H9 (cell line): ENCODE measurements around the gene CTIF. TPM values are rescaled to one million over a fixed set of nuclear protein-coding genes. Genes with fewer than 3 reads are reported as not detected.
"Not testable (repeated sequence)": the region's sequence is repeated elsewhere in the genome, so short reads cannot be mapped to it uniquely, and the experiment has no call there.

ENCODE experiments used
- DNase-seq: peaks from one replicate; pipeline ENCODE4 v3.0.0-alpha.2; 2017
- H2AFZ ChIP-seq: one replicate; pipeline ENCODE4 v1.6.1; 2013; ENCODE audit warnings: mild to moderate bottlenecking, low read length, control low read depth, moderate library complexity
- H2AK5ac ChIP-seq: 2 replicates; pipeline ENCODE4 v1.6.1; 2013; ENCODE audit warnings: low read length, control low read depth, mixed read lengths; ENCODE audit not compliant: insufficient read length
- H2BK120ac ChIP-seq: one replicate; pipeline ENCODE4 v1.6.1; 2013; ENCODE audit warnings: low read depth, mild to moderate bottlenecking, low read length, control low read depth, inconsistent platforms; ENCODE audit not compliant: poor library complexity, severe bottlenecking
- H2BK12ac ChIP-seq: 2 replicates; pipeline ENCODE4 v1.6.1; 2013; ENCODE audit warnings: low read length, control low read depth, mixed read lengths, low read depth; ENCODE audit not compliant: insufficient read length
- H2BK15ac ChIP-seq: 2 replicates; pipeline ENCODE4 v1.6.1; 2013; ENCODE audit warnings: low read depth, low read length, control low read depth
- H2BK20ac ChIP-seq: one replicate; pipeline ENCODE4 v1.6.1; 2013; ENCODE audit warnings: low read depth, mild to moderate bottlenecking, low read length, control low read depth, inconsistent platforms; ENCODE audit not compliant: poor library complexity, severe bottlenecking
- H2BK5ac ChIP-seq: 2 replicates; pipeline ENCODE4 v1.6.1; 2013; ENCODE audit warnings: low read length, control low read depth, mixed read lengths; ENCODE audit not compliant: insufficient read length
- H3K14ac ChIP-seq: 2 replicates; pipeline ENCODE4 v1.6.1; 2013; ENCODE audit warnings: low read length, control low read depth; ENCODE audit not compliant: insufficient read depth
- H3K18ac ChIP-seq: 2 replicates; pipeline ENCODE4 v1.6.1; 2013; ENCODE audit warnings: low read depth, mild to moderate bottlenecking, mixed read lengths, low read length, control low read depth; ENCODE audit not compliant: insufficient read length
- H3K23ac ChIP-seq: 2 replicates; pipeline ENCODE4 v1.6.1; 2013; ENCODE audit warnings: low read length, control low read depth, mixed read lengths, low read depth; ENCODE audit not compliant: insufficient read length
- H3K23me2 ChIP-seq: 2 replicates; pipeline ENCODE4 v1.6.1; 2013; ENCODE audit warnings: low read depth, mild to moderate bottlenecking, mixed read lengths, low read length, control low read depth; ENCODE audit not compliant: insufficient read length, poor library complexity, severe bottlenecking
- H3K27ac ChIP-seq: 2 replicates; pipeline ENCODE4 v1.5.1; 2013; ENCODE audit warnings: low read length, control low read depth, mixed read lengths, low read depth; ENCODE audit not compliant: insufficient read length
- H3K27me3 ChIP-seq: 2 replicates; pipeline ENCODE4 v1.6.1; 2013; ENCODE audit warnings: low read length, control low read depth, inconsistent platforms; ENCODE audit not compliant: insufficient read depth
- H3K4ac ChIP-seq: 2 replicates; pipeline ENCODE4 v1.6.1; 2013; ENCODE audit warnings: low read depth, mild to moderate bottlenecking, control low read depth, inconsistent platforms, low read length, moderate library complexity
- H3K4me1 ChIP-seq: 2 replicates; pipeline ENCODE4 v1.6.1; 2013; ENCODE audit warnings: low read length, control low read depth, inconsistent platforms; ENCODE audit not compliant: insufficient read depth
- H3K4me2 ChIP-seq: 2 replicates; pipeline ENCODE4 v1.6.1; 2013; ENCODE audit warnings: low read length, control low read depth, mixed read lengths; ENCODE audit not compliant: insufficient read length, insufficient read depth
- H3K56ac ChIP-seq: 2 replicates; pipeline ENCODE4 v1.6.1; 2013; ENCODE audit warnings: low read depth, mild to moderate bottlenecking, mixed read lengths, low read length, control low read depth; ENCODE audit not compliant: insufficient read length
- H3K79me1 ChIP-seq: 2 replicates; pipeline ENCODE4 v1.6.1; 2013; ENCODE audit warnings: low read depth, mild to moderate bottlenecking, moderate library complexity, low read length, control low read depth, inconsistent platforms; ENCODE audit not compliant: insufficient read depth, poor library complexity, severe bottlenecking
- H3K79me2 ChIP-seq: 2 replicates; pipeline ENCODE4 v1.6.1; 2013; ENCODE audit warnings: low read length, control low read depth, inconsistent platforms; ENCODE audit not compliant: insufficient read depth
- H3K9ac ChIP-seq: 2 replicates; pipeline ENCODE4 v1.6.1; 2013; ENCODE audit warnings: low read length, control low read depth, mixed read lengths; ENCODE audit not compliant: insufficient read length; ENCODE audit errors: extremely low read depth
- H3K9me3 ChIP-seq: one replicate; pipeline ENCODE4 v1.6.1; 2013; ENCODE audit warnings: low read depth, low read length, inconsistent platforms; ENCODE audit not compliant: control insufficient read depth
- H3T11ph ChIP-seq: one replicate; pipeline ENCODE4 v1.6.1; 2013; ENCODE audit warnings: mild to moderate bottlenecking, low read length, control low read depth, inconsistent platforms
- H4K20me1 ChIP-seq: one replicate; pipeline ENCODE4 v1.6.1; 2013; ENCODE audit not compliant: control insufficient read depth, insufficient read length, insufficient read depth
- H4K5ac ChIP-seq: 2 replicates; pipeline ENCODE4 v1.6.1; 2013; ENCODE audit warnings: low read depth, mild to moderate bottlenecking, mixed read lengths, low read length, control low read depth; ENCODE audit not compliant: insufficient read length
- H4K8ac ChIP-seq: replicated peaks from 2 replicates; pipeline ENCODE4 v1.6.1; 2013; ENCODE audit warnings: low read length, control low read depth, mixed read lengths, low read depth; ENCODE audit not compliant: insufficient read length
- H4K91ac ChIP-seq: 2 replicates; pipeline ENCODE4 v1.6.1; 2013; ENCODE audit warnings: low read depth, mild to moderate bottlenecking, moderate library complexity, mixed read lengths, low read length, control low read depth; ENCODE audit not compliant: insufficient read length
- H3K27ac Mint-ChIP-seq, 3 experiments: 2 replicates in 2 of 3; 3 replicates in 1 of 3; pipeline ENCODE4 v1.8.0; 2020 to 2021; ENCODE audit warnings: mixed read lengths in 3 of 3, mild to moderate bottlenecking in 1 of 3, moderate library complexity in 1 of 3
- H3K27me3 Mint-ChIP-seq: 2 replicates; pipeline ENCODE4 v1.8.0; 2021; ENCODE audit warnings: low read depth, mild to moderate bottlenecking, moderate library complexity, mixed read lengths
- H3K36me3 Mint-ChIP-seq, 3 experiments: 2 replicates in 2 of 3; 3 replicates in 1 of 3; pipeline ENCODE4 v1.8.0; 2020 to 2021; ENCODE audit warnings: low read depth in 3 of 3, mixed read lengths in 3 of 3; ENCODE audit not compliant: insufficient read depth in 1 of 3
- H3K4me1 Mint-ChIP-seq, 2 experiments: 2 replicates each; pipeline ENCODE4 v1.8.0; 2020; ENCODE audit warnings: mixed read lengths in 2 of 2
- H3K4me3 Mint-ChIP-seq, 2 experiments: 2 replicates in 1 of 2; 3 replicates in 1 of 2; pipeline ENCODE4 v1.8.0; 2020 to 2021; ENCODE audit warnings: mild to moderate bottlenecking in 2 of 2, mixed read lengths in 2 of 2, moderate library complexity in 1 of 2
- H3K9me3 Mint-ChIP-seq, 2 experiments: 2 replicates in 1 of 2; 3 replicates in 1 of 2; pipeline ENCODE4 v1.8.0; 2020; ENCODE audit warnings: mild to moderate bottlenecking in 2 of 2, mixed read lengths in 2 of 2, moderate library complexity in 1 of 2
- WGBS: extraction: QIAGEN DNeasy Blood & Tissue Kit; methylation state at CpG from one replicate; pipeline ENCODE4 v1.1.7; 2013; ENCODE audit warnings: missing lambda C conversion rate, low lambda C conversion rate, mixed read lengths; ENCODE audit not compliant: insufficient read length; ENCODE audit errors: extremely low coverage; 5-methylcytosine and 5-hydroxymethylcytosine counted together
- total RNA-seq: library from RNA; stranded (reverse); gene quantifications from 2 replicates; pipeline ENCODE4 v1.2.1, GENCODE V29; 2021
- TF ChIP-seq, protein P1 (sequence below): fragments of 200-600 bp; sonication (generic); conservative IDR thresholded peaks from 3 replicates; pipeline ENCODE4 v1.8.0; 2021; ENCODE audit warnings: antibody characterized with exemption, mild to moderate bottlenecking

The CTIF gene
- total RNA-seq, 1 experiment from 2014 or later: 15.8 TPM

DNA sequence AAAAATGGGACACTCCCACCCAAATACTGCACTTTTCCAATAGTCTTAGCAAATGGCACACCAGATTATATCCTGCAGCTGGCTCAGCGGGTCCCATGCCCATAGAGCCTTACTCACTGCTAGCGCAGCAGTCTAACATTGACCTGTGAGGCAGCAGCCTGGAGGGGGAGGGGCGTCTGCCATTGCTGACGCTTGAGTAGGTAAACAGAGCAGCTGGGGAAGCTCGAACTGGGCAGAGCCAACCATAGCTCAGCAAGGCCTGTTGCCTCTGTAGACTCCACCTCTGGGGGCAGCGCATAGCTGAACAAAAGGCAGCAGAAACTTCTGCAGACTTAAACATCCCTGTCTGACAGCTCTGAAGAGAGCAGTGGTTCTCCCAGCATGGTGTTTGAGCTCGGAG is 110.4 kb downstream of the CTIF start:
- H2BK12ac ChIP-seq: no peak overlapping the region
- TF ChIP-seq, protein P1, sequence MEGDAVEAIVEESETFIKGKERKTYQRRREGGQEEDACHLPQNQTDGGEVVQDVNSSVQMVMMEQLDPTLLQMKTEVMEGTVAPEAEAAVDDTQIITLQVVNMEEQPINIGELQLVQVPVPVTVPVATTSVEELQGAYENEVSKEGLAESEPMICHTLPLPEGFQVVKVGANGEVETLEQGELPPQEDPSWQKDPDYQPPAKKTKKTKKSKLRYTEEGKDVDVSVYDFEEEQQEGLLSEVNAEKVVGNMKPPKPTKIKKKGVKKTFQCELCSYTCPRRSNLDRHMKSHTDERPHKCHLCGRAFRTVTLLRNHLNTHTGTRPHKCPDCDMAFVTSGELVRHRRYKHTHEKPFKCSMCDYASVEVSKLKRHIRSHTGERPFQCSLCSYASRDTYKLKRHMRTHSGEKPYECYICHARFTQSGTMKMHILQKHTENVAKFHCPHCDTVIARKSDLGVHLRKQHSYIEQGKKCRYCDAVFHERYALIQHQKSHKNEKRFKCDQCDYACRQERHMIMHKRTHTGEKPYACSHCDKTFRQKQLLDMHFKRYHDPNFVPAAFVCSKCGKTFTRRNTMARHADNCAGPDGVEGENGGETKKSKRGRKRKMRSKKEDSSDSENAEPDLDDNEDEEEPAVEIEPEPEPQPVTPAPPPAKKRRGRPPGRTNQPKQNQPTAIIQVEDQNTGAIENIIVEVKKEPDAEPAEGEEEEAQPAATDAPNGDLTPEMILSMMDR: peak; percentile 32; the same call in 1 of the 3 replicates
- H3K79me2 ChIP-seq: no peaks in the 10 kb centered on the region
- Mint-ChIP-seq H3K27ac (peak overlapping the region in 1 of 3 experiments; percentile 22; a peak in 1 of 7 replicates), H3K36me3 (peaks cover 0 to 4% (median 0%) of the 10 kb centered on the region in 3 experiments; a peak in 3 of 7 replicates), H3K4me1 (peaks cover 19 to 27% of the 10 kb centered on the region in 2 experiments), H3K9me3 (peaks cover 0 to 9% of the 10 kb centered on the region in 2 experiments; a peak in 3 of 5 replicates), H3K27me3 (no peaks in the 10 kb centered on the region), H3K4me3 (no peak overlapping the region)
- WGBS: no CpG with 5 or more reads among the region's 7 CpGs
- no peak overlapping the region for H2BK5ac ChIP-seq
- no peak overlapping the region for H3K27ac ChIP-seq
- H2BK20ac ChIP-seq: no peak overlapping the region
- no peak overlapping the region for H3K4me2 ChIP-seq
- H3K23me2 ChIP-seq: no peaks in the 10 kb centered on the region
- H2BK15ac ChIP-seq: no peak overlapping the region
- H4K20me1 ChIP-seq: no peaks in the 10 kb centered on the region
- no peak overlapping the region for H3K9ac ChIP-seq
- no peak overlapping the region for H3K56ac ChIP-seq
- H2AFZ ChIP-seq: no peak overlapping the region
- H4K8ac ChIP-seq: no peak overlapping the region
- H2BK120ac ChIP-seq: no peak overlapping the region
- no peak overlapping the region for H3K4ac ChIP-seq
- H4K5ac ChIP-seq: no peak overlapping the region
- no peak overlapping the region for H3K14ac ChIP-seq
- H3T11ph ChIP-seq: no peak overlapping the region
- no peak overlapping the region for H2AK5ac ChIP-seq
- H3K18ac ChIP-seq: no peak overlapping the region
- no peak overlapping the region for H4K91ac ChIP-seq
- no peaks in the 10 kb centered on the region for H3K27me3 ChIP-seq
- H3K9me3 ChIP-seq: no peaks in the 10 kb centered on the region
- H3K79me1 ChIP-seq: no peaks in the 10 kb centered on the region
- H3K4me1 ChIP-seq: no peaks in the 10 kb centered on the region
- H3K23ac ChIP-seq: no peak overlapping the region
- DNase-seq: peak; percentile 73

DNA sequence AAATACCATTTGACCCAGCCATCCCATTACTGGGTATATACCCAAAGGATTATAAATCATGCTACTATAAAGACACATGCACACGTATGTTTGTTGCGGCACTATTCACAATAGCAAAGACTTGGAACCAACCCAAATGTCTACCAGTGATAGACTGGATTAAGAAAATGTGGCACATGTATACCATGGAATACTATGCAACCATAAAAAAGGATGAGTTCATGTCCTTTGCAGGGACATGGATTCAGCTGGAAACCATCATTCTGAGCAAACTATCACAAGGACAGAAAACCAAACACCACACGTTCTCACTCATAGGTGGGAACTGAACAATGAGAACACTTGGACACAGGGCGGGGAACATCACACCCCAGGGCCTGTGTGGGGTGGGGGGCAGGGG is 115.8 kb downstream of the CTIF start:
- H3K9me3 Mint-ChIP-seq, H3K36me3 Mint-ChIP-seq, H3K4me1 Mint-ChIP-seq: not testable (repeated sequence)

More for the DNA sequence above, 115.8 kb downstream of the CTIF start:
- H3K4me1 ChIP-seq, H2AK5ac ChIP-seq, H3K56ac ChIP-seq, H3K79me1 ChIP-seq, H3K23me2 ChIP-seq, H3K4me3 Mint-ChIP-seq, H3K4ac ChIP-seq, H4K91ac ChIP-seq, H3K14ac ChIP-seq, H3K79me2 ChIP-seq, H3K9ac ChIP-seq, H3K18ac ChIP-seq, H2BK15ac ChIP-seq, H3K4me2 ChIP-seq, H2AFZ ChIP-seq, H4K5ac ChIP-seq, H3K23ac ChIP-seq, H3K27me3 ChIP-seq, H4K20me1 ChIP-seq, H2BK120ac ChIP-seq, H2BK12ac ChIP-seq, H3K27ac Mint-ChIP-seq, DNase-seq, H3K9me3 ChIP-seq, H2BK20ac ChIP-seq, H3K27me3 Mint-ChIP-seq, H3T11ph ChIP-seq, H2BK5ac ChIP-seq, H4K8ac ChIP-seq, H3K27ac ChIP-seq: not testable (repeated sequence)
- no CpG with 5 or more reads among the region's 4 CpGs for WGBS
